ENCODE results near the gene MSL3B.
"Not testable (repeated sequence)": the region's sequence is repeated elsewhere in the genome, so short reads cannot be mapped to it uniquely, and the experiment has no call there.

The MSL3B gene

DNA sequence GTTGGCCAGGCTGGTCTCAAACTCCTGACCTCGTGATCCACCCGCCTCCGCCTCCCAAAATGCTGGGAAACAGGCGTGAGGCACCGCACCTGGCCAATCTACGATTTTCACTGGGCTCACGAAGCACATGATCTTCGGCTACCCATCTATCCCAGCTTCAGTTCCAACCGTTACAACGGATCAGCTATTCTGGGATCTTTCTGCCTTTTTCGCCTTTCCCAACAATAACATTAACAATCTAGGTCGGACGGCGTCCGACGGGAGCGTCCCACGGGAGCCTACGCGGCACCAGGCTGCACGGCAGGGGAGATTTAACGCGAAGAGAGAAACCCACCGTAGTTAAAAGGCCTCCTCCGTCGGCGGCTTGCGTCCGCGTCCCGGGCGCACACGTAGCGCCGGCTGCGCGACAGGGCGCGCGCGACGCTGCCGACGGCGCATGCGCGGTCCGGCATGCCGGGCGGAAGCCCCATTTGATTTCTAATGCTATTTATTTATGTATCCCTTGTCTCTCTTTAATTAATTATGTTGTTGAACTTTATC, at the start of gene MSL3B:
TSS of gene MSL3B (minus strand) at position 394 of the 540 bp plus-strand sequence.
- no peak for DNase-seq (ENCODE audit: extremely low read depth, low read depth, low spot score)

DNA sequence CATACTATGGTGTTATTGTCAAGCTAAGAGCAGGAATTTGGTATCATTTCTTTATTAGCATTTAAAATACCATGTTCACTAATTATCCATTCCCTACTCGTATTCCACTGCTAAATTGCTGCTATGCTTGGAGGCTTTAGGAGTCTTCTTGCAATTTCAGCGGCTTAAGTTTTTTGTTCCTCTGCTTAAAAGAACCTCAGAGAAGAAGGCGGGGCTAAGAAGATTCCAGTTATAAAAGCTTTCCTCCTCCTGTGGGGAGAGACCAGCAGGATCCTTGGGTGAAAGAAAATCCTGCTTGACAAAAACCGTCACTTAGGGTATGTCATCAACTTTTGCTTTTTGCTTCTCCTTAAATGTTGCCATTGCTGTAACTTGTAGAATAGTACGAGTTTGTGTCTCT, 48.9 kb upstream of the MSL3B start, which contains the start of gene TRPM8:
TSS of gene TRPM8 (plus strand) at position 258 of the 400 bp plus-strand sequence. CDS start 9,165 bp downstream, outside the sequence.
- DNase-seq (ENCODE audit: extremely low read depth, low read depth, low spot score): no peak

DNA sequence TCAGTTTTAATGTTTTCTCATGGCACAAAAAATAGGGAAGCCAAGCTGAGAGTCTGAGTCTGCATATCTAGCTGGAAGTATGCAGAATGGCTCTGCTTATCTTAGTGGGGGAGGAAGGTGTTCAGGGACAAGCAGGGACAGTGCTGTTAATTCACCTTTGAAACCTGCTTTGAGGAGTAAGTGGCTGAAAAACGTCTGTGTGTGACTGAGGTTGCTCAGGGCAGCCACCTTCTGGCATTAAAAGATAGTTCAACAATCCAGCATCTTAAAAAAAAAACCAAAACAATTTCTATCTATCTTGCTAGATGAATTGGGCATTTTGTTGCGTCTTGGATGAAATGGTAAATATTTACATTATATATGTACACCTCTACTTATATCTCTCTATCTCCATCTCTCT, 46.9 kb upstream of the MSL3B start:
- no peak for DNase-seq (ENCODE audit: extremely low read depth, low read depth, low spot score)

DNA sequence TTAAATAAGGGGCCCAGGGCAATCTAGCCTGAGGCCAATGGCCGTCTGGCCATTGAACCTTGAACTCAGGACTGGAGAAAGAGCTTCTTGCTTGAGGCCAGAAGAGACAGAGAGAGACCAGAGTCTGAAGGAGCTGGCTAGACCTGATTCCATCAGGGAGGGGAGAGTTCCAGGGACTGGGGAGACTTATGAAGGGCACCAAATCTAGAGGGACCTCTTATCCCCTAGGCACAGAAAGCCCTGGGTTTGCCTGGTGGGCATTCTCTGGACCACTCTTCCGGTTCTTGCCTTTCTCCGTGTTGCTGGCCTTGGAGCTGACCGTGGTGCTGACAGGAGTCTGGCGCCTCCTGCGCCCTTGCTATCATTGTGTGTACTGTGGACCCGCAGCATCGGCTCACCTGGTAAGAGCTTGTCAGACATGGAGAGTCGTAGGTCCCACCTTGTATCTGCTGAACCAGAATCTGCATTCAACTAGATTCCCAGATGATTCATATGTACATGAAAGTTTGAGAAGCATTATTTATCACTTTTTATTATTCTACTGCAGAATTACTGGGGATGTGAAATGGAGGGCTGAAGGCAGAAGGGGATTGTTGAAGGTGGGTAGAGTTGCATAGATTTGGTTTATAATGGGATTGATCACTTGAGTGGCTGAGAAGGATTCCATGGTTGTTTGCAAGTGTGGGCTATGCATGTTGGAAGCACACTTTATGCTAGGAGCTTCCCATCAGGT, 44.7 kb upstream of the MSL3B start:
- no peak for DNase-seq (ENCODE audit: extremely low read depth, low read depth, low spot score)

DNA sequence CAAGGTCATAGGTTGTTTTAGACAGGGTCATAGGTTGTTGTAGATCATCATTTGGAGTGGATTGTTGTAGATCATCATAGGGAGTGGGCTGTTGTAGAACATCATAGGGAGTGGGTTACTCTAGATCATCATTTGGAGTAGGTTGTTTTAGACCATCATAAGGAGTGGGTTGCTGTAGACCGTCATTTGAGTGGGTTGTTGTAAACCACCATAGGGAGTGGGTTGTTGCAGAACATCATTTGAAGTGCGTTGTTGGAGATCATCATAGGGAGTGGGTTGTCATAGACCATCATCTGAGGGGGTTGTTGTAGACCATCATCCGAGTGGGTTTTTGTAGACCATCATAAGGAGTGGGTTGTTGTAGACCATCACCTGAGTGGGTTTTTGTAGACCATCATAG, 39.4 kb upstream of the MSL3B start:
- no peak for DNase-seq (ENCODE audit: extremely low read depth, low read depth, low spot score)

DNA sequence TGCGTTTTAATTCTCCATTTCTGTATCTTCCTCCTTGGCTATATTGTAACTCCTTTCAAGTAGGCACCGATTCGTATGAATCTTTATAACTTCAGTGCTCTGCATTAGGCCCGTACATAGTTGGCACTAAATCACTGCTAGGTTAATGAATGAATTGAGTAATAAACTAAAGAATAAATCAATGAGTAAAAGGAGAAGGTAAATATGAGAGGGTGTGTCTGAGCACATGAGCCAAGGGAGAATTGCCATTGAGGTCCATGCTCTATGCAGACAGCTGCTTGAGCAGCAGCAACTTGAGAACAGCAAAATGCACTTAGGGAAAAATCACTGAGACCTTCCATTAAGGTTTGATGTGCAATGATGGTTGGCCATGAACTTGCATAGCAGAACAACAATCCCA, 37.8 kb upstream of the MSL3B start:
- DNase-seq (ENCODE audit: extremely low read depth, low read depth, low spot score): no peak

DNA sequence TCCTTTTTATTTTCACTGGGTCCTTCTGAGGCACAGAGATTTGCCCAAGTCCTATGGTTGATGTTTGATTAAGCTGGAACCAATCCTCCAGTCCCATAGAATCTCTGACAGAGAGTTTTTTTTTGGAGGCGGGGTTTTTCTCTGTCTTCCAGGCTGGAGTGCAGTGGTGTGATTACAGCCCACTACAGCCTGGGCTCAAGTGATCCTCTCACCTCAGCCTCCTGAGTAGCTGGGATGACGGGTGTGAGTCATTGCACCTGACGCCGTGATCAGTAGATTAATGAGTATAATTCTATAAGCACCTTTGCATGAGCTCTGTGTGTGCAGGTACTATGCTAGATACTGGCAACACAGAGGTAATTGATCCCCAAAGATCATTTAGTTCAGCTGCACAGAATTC, 33.7 kb upstream of the MSL3B start:
- DNase-seq (ENCODE audit: extremely low read depth, low read depth, low spot score): no peak

DNA sequence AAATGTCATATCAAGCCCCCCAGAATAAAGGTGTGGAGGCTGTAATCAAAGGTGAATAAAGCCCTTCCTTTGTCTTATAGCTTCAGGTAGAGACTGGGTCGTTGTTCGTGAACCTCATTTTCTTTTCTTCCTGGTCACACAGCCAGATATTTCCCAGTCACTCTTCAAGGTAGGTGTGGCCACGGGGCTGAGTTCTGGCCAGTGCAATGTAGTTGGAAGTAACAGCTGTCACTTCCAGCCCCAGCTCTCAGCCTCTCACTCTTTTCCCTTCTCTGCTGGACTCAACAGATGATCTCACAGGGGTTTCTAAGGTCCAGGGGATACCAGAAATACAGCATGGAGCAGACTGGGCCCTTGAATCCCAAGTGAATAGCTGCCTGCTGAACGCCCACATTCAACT, 33.2 kb upstream of the MSL3B start:
- DNase-seq (ENCODE audit: extremely low read depth, low read depth, low spot score): no peak

DNA sequence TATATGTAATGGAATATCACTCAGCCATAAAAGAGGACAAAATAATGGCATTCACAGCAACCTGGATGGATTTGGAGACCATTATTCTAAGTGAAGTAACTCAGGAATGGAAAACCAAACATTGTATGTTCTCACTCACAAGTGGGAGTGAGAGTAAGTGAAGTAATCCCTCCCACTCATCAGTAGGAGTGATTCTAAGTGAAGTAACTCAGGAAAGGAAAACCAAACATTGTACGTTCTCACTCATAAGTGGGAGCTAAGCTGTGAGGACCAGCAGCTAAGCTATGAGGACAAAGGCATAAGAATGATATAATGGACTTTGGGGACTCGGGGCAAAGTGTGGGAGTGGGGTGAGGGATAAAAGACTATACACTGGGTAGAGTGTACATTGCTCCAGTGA, 28.1 kb upstream of the MSL3B start:
- DNase-seq (ENCODE audit: extremely low read depth, low read depth, low spot score): not testable (repeated sequence)

DNA sequence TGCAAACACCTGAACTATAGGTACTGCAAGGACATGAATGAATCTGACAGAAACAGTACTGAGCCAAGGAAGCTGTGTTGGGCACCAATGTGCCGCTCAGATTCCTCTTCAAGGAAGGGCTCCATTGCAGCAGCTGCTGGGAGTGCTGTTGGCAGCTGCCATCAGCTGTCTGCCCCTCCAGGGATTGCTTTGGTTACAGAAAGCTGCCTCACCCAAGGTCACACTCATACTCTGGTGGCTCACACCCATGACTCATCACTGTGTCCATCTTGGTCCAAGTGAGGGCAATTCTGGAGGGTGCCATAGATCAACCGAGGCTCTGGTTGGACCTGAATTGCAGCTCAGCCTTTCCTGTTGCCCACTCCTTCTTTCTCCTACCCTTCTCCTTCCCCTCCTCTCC, 24.6 kb upstream of the MSL3B start:
- DNase-seq (ENCODE audit: extremely low read depth, low read depth, low spot score): no peak

DNA sequence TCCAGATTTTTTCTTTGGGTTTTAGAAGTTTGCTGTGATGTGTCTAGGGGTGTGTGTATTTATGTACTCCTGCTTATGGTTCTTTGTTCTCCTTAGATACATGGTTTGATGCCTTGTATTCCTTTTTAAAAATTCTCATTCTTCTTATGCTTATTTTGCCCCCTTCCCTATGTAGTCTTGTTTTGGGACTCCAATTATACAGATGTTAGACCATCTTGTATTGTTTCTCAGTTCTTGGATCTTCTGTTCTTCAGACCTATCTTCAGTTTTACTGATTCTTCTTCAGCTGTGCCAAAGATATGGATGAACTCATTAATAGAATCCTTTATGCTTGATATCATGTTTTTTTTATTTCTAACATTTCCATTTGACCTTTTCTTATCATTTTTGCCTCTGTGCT, 14.2 kb upstream of the MSL3B start:
- no peak for DNase-seq (ENCODE audit: extremely low read depth, low read depth, low spot score)

DNA sequence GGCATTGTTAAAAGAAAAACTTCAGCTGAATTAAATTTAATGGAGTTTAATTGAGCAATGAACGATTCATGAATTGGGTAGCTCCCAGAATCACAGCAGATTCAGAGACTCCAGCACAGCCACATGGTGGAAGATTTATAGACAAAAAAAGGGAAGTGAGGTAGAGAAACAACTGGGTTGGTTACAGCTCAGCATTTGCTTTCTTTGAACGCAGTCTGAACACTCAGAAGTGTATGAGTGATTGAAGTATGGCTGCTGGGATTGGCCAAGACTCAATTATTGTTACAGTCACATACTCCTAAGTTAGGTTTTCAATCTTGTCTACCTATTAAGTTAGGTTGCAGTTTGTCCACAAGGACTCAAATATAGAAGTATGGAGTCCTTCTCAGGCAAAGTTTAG, 3.9 kb upstream of the MSL3B start:
- not testable (repeated sequence) for DNase-seq (ENCODE audit: extremely low read depth, low read depth, low spot score)

DNA sequence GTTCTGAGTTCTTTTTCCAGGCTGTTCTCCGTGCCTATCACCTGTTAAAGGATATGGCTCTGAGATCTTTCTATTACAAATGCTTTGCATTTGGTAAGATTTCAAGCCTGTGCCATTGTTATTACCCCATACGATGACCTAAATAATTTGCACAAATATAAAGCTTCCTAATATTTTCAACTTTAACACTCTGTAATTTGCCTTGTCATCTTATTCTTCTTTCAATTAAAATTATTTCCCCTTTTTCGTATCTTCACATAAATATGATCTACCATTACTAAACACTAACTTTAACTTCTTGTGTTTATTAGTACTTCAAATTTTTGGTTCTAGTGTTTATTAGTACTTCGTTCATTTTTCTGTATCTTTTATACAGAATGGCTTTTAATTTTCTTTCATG, 3.2 kb upstream of the MSL3B start:
- DNase-seq (ENCODE audit: extremely low read depth, low read depth, low spot score): no peak

DNA sequence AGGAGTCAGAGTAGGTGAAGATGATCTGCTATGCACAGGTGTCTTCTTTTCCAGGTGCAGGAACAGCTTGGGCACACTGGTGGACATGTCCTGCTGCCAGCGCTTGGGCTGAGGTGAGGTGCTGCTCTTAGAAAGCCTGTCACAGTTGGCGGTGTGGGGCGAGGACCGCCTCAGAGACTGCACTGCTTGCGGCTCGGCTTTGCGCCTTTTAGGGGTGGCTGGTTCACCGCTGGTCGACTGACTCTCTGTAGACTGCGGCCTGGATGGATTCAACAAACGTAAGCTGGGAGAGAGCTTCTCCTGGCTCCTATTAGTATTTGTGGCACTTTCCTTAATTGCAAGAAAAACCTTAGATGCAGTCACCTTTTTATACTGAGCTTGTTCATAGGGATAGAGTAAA, 1.7 kb downstream of the MSL3B start:
- DNase-seq (ENCODE audit: extremely low read depth, low read depth, low spot score): no peak

DNA sequence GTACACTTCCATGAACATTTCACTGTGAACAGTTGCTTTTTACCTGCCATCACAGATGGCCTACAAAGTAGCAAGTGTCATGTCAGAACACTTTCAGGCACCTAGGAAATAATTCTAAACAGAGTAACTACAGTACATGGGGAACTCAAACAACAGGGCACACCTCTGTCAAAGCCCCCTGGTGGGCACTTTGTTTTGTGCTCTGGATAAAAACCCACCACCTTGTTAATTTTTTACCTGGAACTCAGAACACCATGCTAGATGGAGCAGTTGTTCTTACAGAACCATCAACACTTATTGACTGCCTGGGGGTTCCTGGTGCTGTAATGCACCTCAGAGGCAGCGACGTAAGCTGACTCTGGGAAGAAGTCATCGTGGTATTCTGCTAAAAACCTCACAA, 2.3 kb downstream of the MSL3B start:
- DNase-seq (ENCODE audit: extremely low read depth, low read depth, low spot score): no peak

DNA sequence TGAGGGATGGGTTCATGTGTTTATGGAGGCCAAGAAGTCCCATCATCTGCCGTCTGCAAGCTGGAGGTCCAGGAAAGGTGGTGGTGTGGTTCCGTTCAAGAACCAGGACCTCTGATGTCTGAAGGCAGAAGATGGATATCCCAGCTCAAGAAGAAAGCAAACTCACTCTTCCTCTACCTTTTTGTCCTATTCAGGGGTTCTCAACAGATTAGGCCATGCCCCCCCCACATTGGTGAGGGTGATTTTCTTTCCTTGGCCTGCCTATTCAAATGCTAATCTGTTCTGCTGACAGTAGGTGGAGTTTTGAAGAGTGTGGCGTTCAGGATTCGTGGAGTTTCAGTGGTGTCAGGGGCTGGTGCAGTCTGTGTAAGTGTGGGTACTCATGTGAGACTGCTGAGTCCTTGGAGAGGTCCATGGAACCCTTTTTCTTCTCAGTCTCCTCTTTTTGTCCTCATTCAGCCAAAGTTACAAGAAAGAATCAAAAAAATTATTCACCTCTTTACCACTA, 5.9 kb downstream of the MSL3B start:
- DNase-seq (ENCODE audit: extremely low read depth, low read depth, low spot score): no peak

DNA sequence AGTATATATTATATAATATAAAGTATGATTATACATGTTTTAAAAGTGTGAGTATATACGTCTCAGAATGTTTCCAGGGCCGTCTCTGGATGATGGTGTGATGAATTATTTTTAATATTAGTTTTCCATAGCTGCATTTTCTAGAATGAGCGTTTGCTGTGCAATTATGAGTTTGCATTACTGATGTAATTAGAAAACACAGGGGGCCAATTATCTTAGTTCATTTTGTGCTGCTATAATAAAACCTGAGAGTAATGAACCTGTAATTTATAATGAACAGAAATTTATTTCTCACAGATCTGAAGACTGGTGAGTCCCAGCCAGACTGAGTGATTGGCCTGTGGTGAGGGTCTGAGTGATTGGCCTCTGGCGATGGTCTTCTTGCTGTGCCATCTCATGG, 9.9 kb downstream of the MSL3B start:
- DNase-seq (ENCODE audit: extremely low read depth, low read depth, low spot score): no peak

DNA sequence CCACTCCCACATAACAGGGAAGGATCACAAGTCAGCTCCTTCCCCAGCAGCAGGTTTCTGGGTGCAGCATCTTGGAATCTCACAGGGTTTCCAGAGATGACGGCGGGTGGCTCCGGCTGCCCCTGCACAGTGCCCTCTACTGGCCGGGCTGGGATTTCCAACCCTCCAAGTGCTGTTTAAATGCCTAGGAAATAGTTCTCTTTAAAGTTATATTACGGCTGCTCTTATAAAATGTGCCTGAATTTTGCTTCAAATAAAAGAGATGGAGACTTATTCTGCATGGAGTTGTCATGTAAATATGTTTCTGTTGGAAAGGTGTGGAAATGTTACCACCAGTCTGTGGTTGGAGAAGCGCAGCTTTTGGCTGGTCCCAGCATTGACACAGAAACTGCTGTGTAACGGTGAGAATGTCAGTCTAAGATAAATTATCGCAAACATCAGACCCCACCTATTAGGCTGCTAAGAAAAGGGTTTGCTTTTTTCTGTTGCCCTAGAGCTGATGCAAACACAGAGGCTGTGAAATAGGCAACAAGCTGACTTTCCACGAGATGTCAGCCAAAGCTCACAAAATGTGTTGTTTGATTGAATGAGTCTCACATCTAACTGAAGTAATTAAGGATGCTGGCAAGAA, 10.6 kb downstream of the MSL3B start:
- no peak for DNase-seq (ENCODE audit: extremely low read depth, low read depth, low spot score)

DNA sequence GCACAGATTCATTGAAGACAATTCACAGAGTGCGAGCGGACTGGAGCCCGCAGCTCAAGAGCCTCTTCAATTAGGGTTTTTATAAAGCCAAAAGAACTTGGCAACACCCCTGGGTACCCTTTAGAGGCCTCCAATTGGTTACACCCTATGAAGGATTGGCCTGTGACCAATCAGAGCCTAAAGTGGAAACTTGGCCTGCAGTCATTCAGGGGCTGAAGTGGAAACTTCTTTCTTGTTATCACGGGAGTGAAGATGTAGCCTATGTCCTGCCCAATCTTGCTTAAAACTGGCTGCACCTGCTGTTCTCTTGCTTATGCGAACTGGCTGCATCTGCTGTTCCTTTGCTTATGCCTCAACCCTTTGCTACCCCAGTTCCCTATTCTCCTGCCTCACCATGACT, 12.0 kb downstream of the MSL3B start:
- no peak for DNase-seq (ENCODE audit: extremely low read depth, low read depth, low spot score)

DNA sequence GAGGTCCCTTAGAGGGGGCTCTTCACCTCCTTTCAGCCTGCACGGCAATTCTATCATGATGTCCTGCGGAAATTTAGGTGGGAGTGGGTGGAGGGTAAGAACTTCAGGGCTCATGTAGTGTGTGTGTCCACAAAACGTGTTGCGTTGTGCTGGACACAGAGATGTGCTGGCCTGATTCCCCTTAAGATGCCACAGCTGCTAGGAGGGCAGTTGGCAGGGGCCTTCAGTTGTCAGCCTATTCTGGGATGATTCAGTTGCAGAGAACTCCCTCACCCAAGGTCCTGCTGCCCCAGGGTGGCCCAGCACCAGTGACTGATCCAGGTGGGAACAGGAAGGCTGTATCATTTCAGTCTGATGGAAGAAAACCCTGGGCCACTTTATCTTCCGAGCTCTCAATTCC, 12.8 kb downstream of the MSL3B start:
- no peak for DNase-seq (ENCODE audit: extremely low read depth, low read depth, low spot score)

DNA sequence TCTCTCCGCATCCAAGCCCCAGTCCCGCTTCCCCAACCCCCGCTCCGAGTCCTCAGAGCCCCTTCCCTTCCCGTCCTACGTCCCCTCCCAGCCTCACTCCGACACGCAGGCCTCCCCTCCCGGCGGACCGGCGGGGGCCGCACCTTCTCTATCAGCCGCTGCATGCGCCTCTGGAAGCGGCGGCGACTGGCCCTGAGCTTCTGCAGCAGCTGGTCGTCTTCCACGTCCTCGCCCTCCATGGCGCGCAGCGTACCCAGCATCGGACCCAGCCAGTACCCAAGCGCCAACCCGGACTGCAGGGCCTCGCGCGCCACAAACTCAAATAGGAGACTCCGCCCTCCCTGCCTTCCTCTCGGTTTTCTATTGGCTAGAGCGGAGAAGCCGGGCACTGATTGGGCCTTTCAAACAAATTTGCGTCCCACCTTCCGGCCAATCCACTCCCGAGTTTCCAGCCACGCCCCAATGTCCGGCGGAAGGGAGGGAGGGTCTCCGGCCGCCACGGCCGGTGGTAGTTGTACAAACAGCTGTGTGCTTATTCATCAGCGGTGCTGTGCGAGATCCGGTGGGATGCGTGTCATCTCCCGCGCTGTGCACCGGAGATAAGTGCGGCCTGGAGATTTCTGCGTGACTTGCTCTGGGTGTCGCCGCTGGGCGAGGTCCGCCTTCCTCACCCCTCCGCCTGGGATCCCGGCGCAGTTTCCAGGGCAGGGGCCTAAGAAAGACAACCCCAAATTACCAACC, 13.8 kb downstream of the MSL3B start, which contains the start of gene HJURP:
TSS of gene HJURP (minus strand) at position 295 of the 741 bp plus-strand sequence. CDS start at position 260, 35 bp downstream.
- peak; percentile 87 for DNase-seq (ENCODE audit: extremely low read depth, low read depth, low spot score)

Data from glomerular endothelial cell (primary cell).